ENCODE data around the gene KRCC1.

KRCC1 gene

DNA sequence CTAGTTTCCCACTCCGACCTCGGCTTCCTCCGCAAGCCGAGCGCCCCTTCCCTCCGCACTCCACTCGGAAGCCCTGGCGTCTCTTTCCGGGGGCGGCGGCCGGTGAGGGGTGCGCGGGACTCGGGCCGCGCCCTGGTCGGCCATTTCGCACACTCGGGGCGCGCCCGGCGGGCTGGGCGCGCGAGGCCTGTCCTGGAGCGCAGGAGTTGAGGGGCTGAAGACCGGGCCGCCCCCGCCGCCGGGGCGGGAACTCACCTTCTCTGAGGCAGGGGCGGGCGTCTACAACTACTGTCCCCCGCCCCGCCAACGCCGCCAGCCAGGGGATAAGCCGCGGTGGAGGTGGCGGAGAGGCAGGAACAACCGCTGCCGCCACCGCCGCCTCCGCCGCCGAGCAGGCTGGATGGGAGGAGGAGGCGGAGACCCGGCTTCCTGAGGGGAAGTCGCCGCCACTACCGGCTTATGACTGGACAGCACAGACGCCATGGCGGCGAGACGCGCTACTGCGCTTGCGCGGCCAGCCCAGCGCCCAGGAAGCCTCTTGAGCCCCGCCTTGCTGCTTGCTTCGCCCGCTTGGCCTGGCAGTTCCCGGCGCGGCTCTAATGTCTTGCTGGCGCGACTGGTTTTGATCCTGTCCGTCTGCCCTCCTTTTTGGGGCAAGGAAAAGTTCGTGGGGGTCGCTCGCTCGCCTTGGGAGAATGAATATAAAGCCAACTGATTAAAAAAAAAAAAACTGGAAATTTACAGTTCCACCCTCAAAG lies at the start of gene KRCC1:
Gene KRCC1, minus strand, starts transcription at position 413 of the 758 bp plus-strand sequence. CDS start 27,220 bp downstream, outside the sequence.
- in situ Hi-C loops (cut with MboI; ENCODE audit: low sequenced_read_pairs), result no loop called here

DNA sequence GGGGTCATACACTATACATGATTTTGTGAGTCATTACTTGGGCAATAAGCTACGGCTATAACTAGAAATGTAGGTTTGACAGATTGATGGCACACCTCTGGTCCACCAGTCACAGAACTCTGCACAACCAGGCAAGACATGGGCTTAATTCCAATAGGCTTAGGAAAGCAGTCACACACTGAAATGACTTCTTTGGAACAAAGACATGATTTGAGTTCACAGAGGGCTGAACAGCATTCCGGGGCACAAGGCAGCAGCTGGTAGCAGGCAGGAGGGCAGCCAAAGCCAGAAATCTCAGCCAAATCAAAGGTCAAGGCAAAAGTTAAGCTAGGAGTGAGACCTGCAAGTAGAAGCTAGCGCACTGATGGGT lies 44.9 kb upstream of the KRCC1 start:
- in situ Hi-C loops (cut with MboI; ENCODE audit: low sequenced_read_pairs), result no loop called here

DNA sequence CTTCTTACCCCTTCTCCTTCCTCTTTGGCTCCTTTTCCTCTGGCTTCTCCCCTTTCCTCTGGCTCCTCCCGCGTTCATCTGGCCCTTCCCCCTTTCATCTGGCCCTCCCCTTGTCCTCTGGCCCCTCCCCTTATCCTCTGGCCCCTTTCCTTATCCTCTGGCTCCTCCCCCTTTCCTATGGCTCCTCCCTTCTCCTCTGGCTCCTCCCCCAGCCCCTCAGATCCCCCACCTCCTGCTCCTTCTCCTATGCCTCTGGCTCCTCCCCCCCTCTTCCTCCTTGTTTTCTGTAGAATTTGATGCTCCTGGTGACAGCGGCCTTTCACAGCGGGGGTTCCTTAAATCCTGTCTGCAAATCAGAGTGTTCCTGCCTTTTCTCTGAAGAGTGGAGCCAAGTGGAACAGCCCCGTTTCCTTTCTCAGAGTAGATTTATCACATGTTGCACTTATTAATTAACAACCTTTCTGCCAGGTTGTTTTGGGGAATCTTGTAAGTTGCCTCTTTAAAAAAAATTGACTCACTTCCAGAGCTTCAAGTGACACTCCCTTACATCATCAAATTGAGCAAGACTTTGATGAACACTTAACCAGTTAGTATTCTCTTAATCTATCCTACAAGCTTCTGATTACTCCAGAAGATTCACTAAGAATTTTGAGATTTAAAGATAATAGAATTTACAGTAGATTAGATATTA lies 44.4 kb upstream of the KRCC1 start:
- in situ Hi-C loops (cut with MboI; ENCODE audit: low sequenced_read_pairs), result no loop called here

DNA sequence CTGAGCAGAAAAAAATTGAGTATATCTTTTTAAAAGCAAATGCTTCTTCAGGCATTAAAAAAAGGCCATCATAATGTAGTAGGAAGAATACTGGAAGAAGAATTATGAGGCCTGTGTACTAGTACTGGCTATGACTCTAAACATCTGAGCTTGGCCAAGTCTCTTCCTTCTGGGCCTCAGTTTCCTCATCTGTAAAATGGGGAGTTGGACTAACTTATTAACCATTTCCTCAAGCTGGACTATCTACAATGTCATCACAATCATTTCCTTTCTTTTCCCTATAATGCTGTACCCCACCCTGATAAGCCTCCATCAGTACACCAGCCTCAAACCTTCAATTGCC lies 42.9 kb upstream of the KRCC1 start:
- in situ Hi-C loops (cut with MboI; ENCODE audit: low sequenced_read_pairs), result no loop called here

DNA sequence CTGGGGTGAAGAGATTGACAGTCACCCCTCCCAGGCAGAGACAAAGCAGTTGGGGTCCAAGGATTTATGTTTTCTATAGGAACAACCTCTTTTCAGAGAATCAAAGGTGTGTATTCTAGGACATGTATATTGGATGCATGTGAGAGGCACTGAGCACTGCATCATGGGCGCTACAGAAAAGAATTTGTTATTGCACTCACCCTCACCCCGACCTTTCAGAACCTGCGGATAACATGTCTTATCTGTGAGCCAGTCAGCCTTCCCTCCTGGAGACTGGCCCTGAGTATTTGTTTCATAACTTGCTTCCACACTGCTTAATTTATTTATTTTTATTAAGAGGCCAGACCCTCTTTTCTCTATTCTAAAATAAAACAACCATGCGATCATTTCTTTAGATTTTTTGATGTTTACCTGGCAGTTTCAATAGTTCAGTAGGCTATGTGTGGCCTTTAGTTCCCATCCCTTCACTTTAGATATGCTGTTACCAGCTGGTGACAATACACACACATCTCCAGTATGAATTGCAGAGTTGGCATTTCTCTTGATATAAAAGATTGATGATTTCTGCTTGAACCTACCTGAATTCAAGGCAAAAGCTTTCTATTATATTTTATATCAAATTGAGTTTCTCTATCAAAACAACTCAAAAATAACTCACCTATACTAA lies 42.4 kb upstream of the KRCC1 start:
- in situ Hi-C loops (cut with MboI; ENCODE audit: low sequenced_read_pairs), result no loop called here

DNA sequence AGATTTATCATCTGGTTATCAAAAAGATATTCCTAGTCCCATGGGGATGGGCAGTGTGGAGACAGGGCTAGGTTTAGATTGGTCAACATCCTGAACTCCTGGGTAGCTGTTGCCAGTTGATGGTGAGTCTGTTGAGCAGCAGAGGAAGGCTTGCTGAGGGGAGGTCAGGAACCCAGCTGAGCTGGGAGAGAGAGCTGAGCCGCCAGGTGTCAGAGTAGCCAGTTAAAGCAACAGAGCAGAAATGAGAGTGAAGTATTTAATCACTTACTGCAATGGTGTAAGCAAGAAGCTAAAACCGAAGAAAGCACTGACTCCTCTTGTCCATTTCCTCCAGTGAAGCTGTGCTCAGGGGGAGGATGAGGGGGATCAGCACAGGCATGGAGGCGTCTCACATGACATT lies 41.6 kb upstream of the KRCC1 start:
- in situ Hi-C loops (cut with MboI; ENCODE audit: low sequenced_read_pairs), result no loop called here

DNA sequence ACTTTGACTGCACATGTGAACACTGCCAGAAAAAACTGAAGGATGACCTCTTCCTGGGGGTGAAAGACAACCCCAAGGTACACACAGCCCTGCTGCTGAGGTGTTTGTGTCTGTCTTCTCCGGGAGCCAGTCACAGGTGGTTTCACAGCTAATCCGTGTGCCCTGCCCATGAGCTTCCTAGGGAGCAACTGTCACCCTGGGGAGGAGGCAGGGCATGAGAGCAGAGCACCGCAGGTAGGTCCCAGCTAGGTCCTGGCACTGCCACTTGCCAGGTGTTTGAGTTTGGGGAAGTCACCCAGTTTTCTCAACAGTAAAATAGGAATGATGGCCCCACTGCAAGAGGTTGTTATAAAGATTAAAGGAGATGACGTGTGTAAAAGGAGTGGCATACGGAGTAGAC lies 41.1 kb upstream of the KRCC1 start:
- in situ Hi-C loops (cut with MboI; ENCODE audit: low sequenced_read_pairs), result no loop called here

DNA sequence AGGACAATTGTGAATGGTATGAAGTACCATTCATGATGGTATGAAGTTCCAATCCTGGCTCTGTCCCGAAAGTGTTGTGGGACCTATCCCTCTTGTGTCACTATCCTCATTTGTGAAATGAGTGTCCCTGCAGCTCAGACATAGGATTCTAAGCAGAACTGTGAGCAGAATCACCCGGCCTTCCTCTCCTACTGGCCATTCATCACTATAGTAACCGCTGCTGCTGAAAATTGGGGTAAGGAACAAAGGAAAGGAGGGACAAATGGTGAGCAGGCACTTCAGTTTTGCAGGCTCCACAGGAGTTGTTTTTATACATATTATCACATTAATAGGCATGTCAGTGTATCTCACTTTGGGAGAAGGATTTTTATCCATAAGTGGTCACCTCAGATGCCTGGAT lies 39.4 kb upstream of the KRCC1 start:
- in situ Hi-C loops (cut with MboI; ENCODE audit: low sequenced_read_pairs), result no loop called here

DNA sequence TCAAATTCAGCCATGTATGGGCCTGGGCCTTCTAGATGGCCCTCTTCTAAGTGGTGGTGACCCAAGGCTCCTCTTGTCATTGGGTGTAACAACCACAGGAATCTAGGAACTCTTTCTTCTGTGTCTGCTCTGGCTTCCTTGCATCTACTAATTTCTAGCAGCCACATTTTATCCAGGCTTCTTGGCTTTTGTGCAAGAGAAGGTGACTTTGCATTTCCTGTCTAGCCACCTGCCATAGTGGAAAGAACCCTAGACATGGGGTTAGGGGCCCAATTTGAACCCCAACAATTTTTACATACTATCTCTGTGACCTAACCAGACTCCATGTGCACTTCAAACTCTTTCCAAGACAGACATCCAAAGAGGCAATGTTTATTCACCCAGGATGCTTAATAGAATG lies 37.2 kb upstream of the KRCC1 start:
- in situ Hi-C loops (cut with MboI; ENCODE audit: low sequenced_read_pairs), result no loop called here

DNA sequence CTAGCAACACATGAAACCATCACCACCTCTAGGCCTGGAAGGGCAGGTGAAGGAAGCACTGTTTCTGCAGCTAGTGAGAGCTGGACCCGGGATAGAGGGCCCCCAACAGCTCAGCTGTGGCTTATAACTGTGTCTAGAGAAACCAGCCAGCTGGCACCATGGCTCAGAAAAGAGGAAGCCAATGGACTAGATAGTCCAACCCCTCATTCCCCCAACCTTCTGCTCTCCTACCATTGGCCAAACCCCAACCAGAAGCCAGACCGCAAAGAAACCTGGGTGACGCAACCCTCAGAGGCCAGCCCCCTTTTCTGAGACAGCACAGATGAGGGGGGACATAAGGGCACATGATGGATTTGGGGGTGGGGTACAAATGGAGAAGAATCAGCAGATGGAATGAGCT lies 36.4 kb upstream of the KRCC1 start:
- in situ Hi-C loops (cut with MboI; ENCODE audit: low sequenced_read_pairs), result no loop called here

DNA sequence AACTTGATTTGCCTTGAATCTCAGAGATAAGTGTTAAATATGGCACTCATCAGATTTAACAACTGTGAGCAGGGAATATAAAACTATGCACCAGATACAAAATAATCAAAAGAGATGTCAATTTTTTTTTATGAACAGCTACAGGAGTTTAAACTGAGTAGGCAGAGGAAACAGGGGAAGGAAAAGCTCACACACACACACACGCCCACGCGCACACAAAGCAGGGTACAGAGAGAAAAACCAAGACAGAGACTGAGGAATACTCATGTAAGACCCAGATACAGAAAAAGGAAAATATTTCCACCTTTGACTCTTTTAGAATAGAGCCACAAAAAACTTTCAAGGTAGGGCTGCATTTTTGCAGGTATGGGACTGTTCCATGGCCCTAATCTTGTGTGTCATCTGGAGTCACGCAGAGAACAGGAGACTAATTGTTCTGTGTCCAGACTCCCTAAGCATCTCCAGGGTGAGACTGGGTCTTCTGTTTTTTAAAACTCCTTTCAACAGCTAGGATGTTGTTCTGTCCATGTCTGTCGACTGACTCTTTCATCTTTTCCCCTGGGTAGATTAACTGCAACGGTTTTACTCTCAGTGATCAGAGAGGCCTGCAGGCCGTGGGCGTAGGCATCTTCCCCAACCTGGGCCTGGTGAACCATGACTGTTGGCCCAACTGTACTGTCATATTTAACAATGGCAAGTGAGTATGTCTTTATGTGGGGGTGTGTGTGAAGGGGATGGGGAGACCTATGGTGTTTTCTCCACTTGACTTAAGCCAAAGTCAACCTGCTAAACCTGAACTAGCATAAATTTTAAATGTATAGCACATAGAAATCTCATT lies 35.1 kb upstream of the KRCC1 start:
- in situ Hi-C loops (cut with MboI; ENCODE audit: low sequenced_read_pairs), result no loop called here

DNA sequence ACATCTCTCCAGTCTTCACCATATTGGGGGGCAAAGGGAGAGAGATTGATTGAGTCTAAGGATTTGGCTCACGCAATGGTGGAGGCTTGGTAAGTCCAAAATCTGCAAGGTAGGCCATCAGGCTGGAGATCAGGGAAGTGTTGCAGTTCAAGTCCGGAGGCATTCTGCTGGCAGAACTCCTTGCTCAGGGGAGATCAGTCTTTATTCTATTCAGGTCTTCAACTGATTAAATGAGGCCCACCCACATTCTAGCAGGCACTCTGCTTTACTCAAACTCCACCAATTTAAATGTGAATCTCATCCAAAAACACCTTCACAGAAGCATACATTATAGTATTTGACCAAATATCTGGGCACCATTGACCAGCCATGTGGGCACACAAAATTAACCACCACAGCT lies 33.4 kb upstream of the KRCC1 start:
- in situ Hi-C loops (cut with MboI; ENCODE audit: low sequenced_read_pairs), result no loop called here

DNA sequence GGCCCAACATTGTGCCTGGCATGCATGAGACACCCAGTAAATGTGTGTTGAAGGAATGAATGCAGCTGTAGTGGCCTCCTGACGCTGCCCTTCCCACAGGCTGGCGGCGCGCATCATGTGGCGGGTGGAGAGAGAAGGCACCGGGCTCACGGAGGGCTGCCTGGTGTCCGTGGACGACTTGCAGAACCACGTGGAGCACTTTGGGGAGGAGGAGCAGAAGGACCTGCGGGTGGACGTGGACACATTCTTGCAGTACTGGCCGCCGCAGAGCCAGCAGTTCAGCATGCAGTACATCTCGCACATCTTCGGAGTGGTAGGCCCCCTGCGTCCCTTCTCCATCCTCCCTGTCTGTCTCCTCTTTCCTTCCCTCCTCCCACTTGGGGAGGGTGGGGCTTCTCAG lies 32.2 kb upstream of the KRCC1 start:
- in situ Hi-C loops (cut with MboI; ENCODE audit: low sequenced_read_pairs), result no loop called here

DNA sequence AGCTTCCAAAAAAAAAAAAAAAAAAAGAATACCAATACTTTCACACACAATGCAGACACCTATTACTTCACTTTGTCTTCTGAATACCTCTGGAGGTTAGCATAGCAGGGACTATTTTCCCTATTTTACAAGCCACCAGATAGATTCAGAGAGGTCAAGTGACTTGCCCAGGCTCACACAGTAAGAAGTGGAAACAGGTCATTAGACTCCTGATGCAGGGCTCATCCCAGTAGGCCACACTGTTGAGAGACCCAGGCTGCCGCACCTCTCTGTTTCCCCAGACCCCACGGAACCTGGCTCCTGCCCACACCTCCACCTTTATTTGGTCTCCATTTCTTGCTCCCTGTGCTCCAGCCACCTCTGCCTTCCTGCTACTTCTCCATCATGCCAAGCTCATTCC lies 31.5 kb upstream of the KRCC1 start:
- in situ Hi-C loops (cut with MboI; ENCODE audit: low sequenced_read_pairs), result no loop called here

DNA sequence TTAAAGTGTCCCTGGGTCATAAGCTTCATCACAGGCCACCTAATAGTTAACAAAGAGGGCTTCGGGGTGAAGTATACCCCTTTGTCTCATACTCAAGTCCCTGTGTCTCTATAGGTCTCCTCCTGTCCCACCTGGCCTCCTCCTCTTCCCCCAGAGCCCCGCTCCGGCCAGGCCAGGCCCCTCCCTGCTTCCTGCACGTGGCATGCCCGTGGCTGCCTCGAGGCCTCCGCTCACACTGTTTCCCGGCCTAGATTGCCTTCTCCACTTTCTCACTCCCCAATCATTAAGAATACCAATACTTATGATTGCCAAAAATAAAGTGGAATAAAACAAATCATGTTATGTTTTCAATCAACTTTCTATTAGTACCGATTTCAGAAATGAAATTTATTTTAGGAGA lies 30.8 kb upstream of the KRCC1 start:
- in situ Hi-C loops (cut with MboI; ENCODE audit: low sequenced_read_pairs), result no loop called here

DNA sequence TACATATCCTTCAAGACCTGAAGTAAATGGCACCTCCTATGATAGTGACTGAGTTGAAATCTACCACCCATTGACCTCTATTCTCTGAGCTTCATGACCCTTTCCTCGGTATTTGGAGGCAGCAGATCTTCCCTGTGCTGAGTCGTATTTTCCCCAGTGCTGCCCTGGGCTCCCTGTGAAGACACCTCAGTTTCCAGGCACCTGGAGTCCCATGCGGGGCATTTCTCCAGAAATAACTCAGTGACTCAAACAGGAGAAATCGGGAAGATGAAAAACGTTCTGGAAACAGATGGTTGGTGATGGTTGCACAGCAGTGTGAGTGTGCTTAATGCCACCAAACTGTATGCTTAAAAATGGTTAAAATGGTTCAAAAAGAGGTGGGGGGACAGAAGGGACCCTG lies 30.0 kb upstream of the KRCC1 start:
- in situ Hi-C loops (cut with MboI; ENCODE audit: low sequenced_read_pairs), result no loop called here

DNA sequence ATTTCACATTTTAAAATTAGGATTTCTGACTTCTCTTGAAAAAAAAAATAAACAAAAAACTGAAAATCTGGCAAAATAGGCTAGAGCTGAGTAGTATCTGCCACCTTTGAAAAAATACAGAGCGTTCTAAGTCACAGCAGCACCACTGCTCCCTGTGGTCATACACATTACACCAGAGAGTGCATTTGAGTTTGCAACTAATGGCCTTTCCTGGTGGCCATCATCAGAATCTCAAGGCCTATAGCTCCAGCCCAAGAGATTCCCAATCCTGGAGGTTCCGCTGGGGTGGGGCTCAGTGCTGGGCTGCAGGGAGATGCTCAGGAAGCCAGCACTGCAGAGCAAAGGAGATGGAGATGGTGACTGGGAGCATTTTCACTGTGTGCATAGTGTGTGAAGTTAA lies 29.5 kb upstream of the KRCC1 start:
- in situ Hi-C loops (cut with MboI; ENCODE audit: low sequenced_read_pairs), result no loop called here

DNA sequence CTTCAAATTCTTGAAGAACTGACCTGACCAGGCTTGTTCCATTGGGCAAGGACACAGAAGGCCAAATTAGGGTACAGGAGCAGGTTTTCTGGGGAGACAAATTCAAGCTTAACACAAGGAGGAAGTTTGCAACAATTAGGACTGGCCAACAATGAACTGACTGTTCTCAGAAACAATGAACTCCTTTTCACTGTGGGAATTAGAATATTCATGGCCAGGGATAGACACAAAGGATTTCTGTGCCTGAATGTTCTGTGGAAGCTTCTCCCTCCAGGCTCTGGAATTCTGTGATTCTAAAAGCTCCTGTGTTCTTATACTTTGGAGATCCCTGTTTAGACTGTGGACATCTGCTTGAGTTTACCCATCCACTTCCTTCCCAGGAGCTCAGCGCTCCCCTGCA lies 27.2 kb upstream of the KRCC1 start:
- in situ Hi-C loops (cut with MboI; ENCODE audit: low sequenced_read_pairs), result no loop called here

DNA sequence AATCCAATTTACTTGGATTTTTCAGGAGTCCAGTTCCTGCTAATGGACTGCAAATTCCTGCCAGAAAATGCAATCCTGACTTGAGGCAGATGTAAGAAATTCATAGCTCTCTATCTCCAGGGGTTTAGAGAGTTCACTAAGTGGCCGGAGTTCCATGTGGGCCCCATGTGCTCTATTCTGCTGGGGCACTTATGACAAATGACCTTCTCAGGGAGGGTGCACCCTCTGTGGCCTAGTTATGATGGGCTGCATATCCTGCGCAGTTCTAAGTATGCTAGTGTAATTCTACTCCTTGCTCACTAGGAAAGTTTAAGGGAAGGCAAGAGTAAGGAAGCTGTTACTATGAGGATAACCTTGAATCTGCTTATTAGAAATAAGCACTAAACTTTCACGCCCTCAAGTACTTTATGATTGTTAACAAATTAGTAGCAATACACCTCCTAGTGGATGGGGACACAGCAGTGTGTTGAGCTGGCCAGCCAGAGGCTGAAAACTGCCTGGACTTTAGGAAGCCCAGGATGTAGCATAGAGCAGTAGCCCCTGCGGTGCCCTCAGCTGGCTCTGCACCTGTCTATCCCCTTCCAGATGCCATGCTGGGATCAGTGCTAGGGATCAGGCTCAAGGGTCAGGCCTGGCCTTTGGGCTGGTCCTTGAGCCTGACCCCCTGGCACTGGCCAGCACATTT lies 26.5 kb upstream of the KRCC1 start:
- in situ Hi-C loops (cut with MboI; ENCODE audit: low sequenced_read_pairs), result no loop called here

DNA sequence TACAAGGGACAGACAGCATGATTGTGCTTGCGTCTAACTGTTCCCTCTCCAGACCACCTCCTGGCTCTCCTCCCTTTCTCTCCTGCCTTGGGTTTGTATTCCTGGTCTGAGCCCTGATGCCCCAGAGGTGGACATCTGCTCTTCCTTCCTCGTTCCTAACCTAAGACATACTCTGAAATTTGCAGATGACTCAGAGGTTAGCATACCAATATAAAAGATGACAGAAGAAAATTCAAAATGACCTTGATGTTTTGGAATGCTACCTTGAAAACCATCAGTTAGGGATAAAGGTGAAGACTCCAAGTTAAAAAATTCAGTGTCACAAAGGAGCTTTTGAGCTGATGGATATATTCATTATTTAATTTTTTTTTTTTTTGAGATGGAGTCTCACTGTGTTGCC lies 25.0 kb upstream of the KRCC1 start:
- in situ Hi-C loops (cut with MboI; ENCODE audit: low sequenced_read_pairs), result no loop called here

DNA sequence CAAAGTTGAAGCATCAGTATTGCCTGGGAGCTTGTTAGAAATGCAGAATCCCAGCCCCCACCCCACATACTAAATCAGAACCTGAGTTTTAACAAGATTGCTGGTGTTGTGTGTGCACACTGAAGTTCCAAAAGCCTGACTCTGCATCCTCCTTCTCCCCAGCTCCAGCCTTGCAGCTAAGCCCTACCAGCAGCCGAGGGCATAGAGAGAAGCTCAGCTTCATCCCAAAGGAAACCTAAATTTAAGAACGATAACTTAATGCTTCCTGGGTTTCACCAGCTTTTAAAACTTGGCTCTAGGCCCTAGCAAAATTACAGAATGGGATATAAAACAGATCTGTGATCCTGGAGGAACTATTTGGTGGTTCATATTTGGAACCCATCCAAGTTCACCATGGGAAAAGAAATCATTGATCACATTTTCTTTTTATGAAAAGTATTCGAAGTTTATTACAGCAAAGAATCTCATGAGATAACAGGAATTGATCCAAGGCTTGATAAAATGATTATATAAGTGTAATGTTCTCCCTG lies 23.1 kb upstream of the KRCC1 start:
- in situ Hi-C loops (cut with MboI; ENCODE audit: low sequenced_read_pairs), result no loop called here

All from HL-60/S4 (cell line).